Subcutaneous abdominal adipose tissue (tissue), 5 donors: ENCODE data around the gene CHAD.

Experiments used
- H3K27ac ChIP-seq: one replicate; pipeline ENCODE4 v1.7.0; 2013; ENCODE audit warnings: low read depth, mild to moderate bottlenecking, inconsistent platforms, low read length, moderate library complexity
- H3K27me3 ChIP-seq, 5 donors: one replicate each; pipeline ENCODE4 v1.7.0; 2013; ENCODE audit warnings: low read length in 5 of 5, inconsistent platforms in 1 of 5; ENCODE audit not compliant: control insufficient read depth in 5 of 5, insufficient read depth in 4 of 5
- H3K36me3 ChIP-seq, 5 donors: one replicate each; pipeline ENCODE4 v1.7.0; 2013; ENCODE audit warnings: low read length in 5 of 5; ENCODE audit not compliant: control insufficient read depth in 5 of 5, insufficient read depth in 5 of 5
- H3K4me1 ChIP-seq, 5 donors: one replicate each; pipeline ENCODE4 v1.7.0; 2013; ENCODE audit warnings: low read length in 5 of 5, mild to moderate bottlenecking in 3 of 5, moderate library complexity in 1 of 5; ENCODE audit not compliant: control insufficient read depth in 5 of 5, insufficient read depth in 5 of 5
- H3K4me3 ChIP-seq, 5 donors: one replicate each; pipeline ENCODE4 v1.7.0; 2013; ENCODE audit warnings: low read length in 5 of 5, low read depth in 1 of 5
- H3K9ac ChIP-seq, 5 donors: one replicate each; pipeline ENCODE4 v1.7.0; 2013; ENCODE audit warnings: low read length in 5 of 5, mild to moderate bottlenecking in 4 of 5, moderate library complexity in 3 of 5
- H3K9me3 ChIP-seq, 5 donors: one replicate each; pipeline ENCODE4 v1.7.0; 2013; ENCODE audit warnings: low read length in 5 of 5; ENCODE audit not compliant: control insufficient read depth in 5 of 5
- donor health status: healthy.
- donor health status: healthy.
- donor health status: healthy.
- donor health status: healthy.
- donor health status: healthy.

CHAD gene

DNA sequence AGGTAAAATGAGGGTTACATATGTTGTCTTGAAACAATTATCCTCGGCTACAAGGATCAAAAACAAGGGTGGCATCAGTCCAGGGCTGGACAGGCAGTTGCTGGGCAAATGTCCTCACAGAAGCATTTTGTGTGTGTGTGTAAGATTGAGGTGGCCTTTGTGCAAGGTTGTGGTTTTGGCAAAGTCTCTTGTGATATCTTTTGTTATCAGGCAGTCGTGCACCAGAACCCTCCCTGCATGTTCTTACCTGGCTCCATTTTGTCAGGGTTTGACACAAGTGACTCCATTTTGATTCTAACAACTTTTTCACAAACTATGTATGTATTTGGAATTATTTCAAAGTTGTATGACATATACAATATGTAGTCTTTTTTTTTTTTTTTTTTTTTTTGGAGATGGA lies 20.0 kb downstream of the CHAD start:
- Histone ChIP-seq H3K4me1 (peaks cover 0 to 4% (median 2%) of the 10 kb centered on the region in 5 donors), H3K4me3 (no peak overlapping the region), H3K9me3 (no peaks in the 10 kb centered on the region), H3K27ac (no peak overlapping the region), H3K9ac (no peak overlapping the region), H3K27me3 (no peaks in the 10 kb centered on the region), H3K36me3 (peaks cover 0 to 5% (median 2%) of the 10 kb centered on the region in 5 donors)

DNA sequence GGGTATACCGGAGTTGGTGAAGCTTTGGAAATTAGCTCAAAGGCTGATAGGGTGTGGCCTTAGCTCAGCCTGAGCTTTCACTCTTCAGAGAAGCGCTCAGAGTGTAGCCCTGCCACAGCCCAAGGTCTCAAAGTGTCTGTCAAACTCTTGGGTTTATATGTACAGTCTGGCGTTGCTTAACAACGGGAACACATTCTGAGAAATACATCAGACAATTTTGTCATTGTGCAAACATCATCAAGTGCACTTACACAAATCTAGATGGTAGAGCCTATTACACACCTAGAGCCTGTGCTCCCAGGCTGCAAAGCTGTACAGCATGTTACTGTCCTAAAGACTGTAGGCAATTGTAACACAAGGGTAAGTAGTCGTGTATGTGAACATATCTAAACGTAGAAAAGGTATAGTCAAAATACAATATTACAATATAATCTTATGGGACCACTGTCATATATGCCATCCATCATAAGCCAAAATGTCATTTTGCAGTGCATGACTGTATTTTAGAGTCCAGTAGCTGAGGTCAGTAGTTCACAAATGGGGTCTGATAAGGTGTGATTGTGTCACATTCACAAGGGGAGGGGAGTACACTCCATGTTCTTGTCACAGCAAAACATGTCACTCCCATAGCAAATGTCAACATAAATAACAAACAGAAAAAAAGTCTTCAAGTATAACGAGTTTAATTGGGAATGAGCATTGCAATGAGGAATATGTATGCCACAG lies 20.6 kb downstream of the CHAD start:
- Histone ChIP-seq H3K36me3 (peaks cover 0 to 5% (median 2%) of the 10 kb centered on the region in 5 donors), H3K27ac (no peak overlapping the region), H3K4me1 (peaks cover 0 to 10% (median 8%) of the 10 kb centered on the region in 5 donors), H3K9me3 (no peaks in the 10 kb centered on the region), H3K9ac (no peak overlapping the region), H3K27me3 (no peaks in the 10 kb centered on the region), H3K4me3 (no peak overlapping the region)

- no peak overlapping the region for H3K9ac ChIP-seq
- H3K4me3 ChIP-seq, result no peak overlapping the region
- no peaks in the 10 kb centered on the region for H3K27me3 ChIP-seq
- H3K4me1 ChIP-seq, result peaks cover 0 to 14% (median 8%) of the 10 kb centered on the region in 5 donors
- peaks cover 0 to 5% (median 2%) of the 10 kb centered on the region in 5 donors for H3K36me3 ChIP-seq
- H3K9me3 ChIP-seq, result no peaks in the 10 kb centered on the region
- no peak overlapping the region for H3K27ac ChIP-seq
Measured at GRCh38 chr17:50445730-50446325, 22.9 kb downstream of the CHAD start.

- Histone ChIP-seq H3K27me3 (no peaks in the 10 kb centered on the region), H3K4me1 (peaks cover 0 to 22% (median 11%) of the 10 kb centered on the region in 5 donors), H3K9me3 (no peaks in the 10 kb centered on the region), H3K27ac (no peak overlapping the region), H3K9ac (no peak overlapping the region), H3K4me3 (no peak overlapping the region), H3K36me3 (peaks cover 0 to 5% (median 0%) of the 10 kb centered on the region in 5 donors)
Measured at GRCh38 chr17:50444841-50445715, 23.6 kb downstream of the CHAD start.

GRCh38 chr17:50443505-50443974 lies 25.1 kb downstream of the CHAD start:
- peaks cover 0 to 3% (median 0%) of the 10 kb centered on the region in 5 donors for H3K36me3 ChIP-seq
- H3K27ac ChIP-seq, result no peak overlapping the region
- peaks cover 0 to 23% (median 12%) of the 10 kb centered on the region in 5 donors for H3K4me1 ChIP-seq
- H3K9me3 ChIP-seq, result no peaks in the 10 kb centered on the region
- peak overlapping the region in 1 of 5 donors; percentile 14 for H3K9ac ChIP-seq
- no peak overlapping the region for H3K4me3 ChIP-seq
- H3K27me3 ChIP-seq, result no peaks in the 10 kb centered on the region

DNA sequence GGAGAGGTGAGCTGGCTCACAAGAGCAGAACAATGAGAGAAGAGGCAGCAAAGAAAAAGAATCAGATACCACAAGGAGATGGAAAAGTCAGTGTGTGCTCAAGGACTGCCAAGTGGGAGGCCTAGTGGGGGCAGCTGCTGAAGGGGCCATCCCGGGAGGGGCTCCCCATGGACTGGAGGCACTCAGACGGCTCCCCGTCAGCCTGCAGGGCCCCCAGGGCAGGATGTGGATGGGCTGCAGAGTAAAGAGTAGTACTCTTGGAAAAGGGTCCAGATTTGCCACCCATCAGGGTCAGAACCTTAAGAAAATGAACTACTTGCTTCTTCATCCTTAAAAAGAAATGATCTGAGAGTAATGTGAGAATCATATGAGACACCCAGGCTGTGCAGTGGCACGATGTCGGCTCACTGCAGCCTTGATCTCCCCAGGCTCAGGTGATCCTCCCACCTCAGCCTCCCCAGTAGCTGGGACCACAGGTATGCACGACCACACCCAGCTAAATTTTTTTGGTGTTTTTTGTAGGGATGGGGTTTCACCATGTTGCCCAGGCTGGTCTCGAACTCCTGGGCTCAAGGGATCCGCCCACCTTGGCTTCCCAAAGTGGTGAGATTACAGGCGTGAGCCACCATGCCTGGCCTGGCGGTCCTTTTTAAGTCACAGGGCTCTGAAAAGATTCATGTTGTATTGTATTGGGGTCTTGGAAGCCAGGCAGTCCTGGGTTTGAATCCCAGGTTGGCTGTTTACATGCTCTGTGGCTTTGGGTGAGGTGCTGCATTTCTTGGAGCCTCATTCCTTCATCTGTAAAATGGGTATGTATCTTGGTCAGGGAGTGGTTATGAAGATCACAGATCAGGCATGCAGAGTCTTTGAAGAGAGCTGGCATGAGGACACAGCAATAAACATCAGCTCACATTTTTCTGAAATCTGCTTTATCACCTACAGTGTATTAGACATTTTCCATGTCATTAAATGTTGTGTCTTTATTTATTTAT lies 27.5 kb downstream of the CHAD start:
- peaks cover 0 to 23% (median 12%) of the 10 kb centered on the region in 5 donors for H3K4me1 ChIP-seq
- H3K36me3 ChIP-seq, result peaks cover 0 to 3% (median 0%) of the 10 kb centered on the region in 5 donors
- no peaks in the 10 kb centered on the region for H3K9me3 ChIP-seq
- H3K27me3 ChIP-seq, result no peaks in the 10 kb centered on the region
- H3K9ac ChIP-seq, result no peak overlapping the region
- H3K4me3 ChIP-seq, result no peak overlapping the region
- no peak overlapping the region for H3K27ac ChIP-seq

GRCh38 chr17:50440172-50440837 lies 28.4 kb downstream of the CHAD start:
- Histone ChIP-seq H3K9ac (no peak overlapping the region), H3K9me3 (no peaks in the 10 kb centered on the region), H3K27me3 (no peaks in the 10 kb centered on the region), H3K4me3 (no peak overlapping the region), H3K4me1 (peaks cover 0 to 23% (median 12%) of the 10 kb centered on the region in 5 donors), H3K27ac (no peak overlapping the region), H3K36me3 (peaks cover 0 to 3% (median 0%) of the 10 kb centered on the region in 5 donors)

- Histone ChIP-seq H3K4me1 (peaks cover 0 to 23% (median 12%) of the 10 kb centered on the region in 5 donors), H3K9me3 (no peaks in the 10 kb centered on the region), H3K27ac (no peak overlapping the region), H3K4me3 (no peak overlapping the region), H3K36me3 (peaks cover 0 to 3% (median 0%) of the 10 kb centered on the region in 5 donors), H3K9ac (no peak overlapping the region), H3K27me3 (no peaks in the 10 kb centered on the region)
Measured at GRCh38 chr17:50439008-50439407, 29.7 kb downstream of the CHAD start.

- H3K4me3 ChIP-seq, result no peak overlapping the region
- peaks cover 0 to 5% (median 3%) of the 10 kb centered on the region in 5 donors for H3K36me3 ChIP-seq
- H3K27ac ChIP-seq, result no peak overlapping the region
- H3K27me3 ChIP-seq, result no peaks in the 10 kb centered on the region
- no peaks in the 10 kb centered on the region for H3K9me3 ChIP-seq
- no peak overlapping the region for H3K9ac ChIP-seq
- peaks cover 0 to 10% (median 5%) of the 10 kb centered on the region in 5 donors for H3K4me1 ChIP-seq
Measured at GRCh38 chr17:50437409-50437808, 31.3 kb downstream of the CHAD start.
